ENCODE results near the gene PRND.

GRCh38 chr20:4682682-4683081 lies 39.0 kb upstream of the PRND start:
- TF ChIP-seq CTCF (IDR thresholded peaks at IDR 0.05; ENCODE audit: extremely low read depth in 1 of 2, insufficient read depth in 1 of 2, low read depth in 1 of 2, low read length in 2 of 2) (no peak), POLR2A (IDR thresholded peaks at IDR 0.05; ENCODE audit: low read depth, low read length) (no peak)

Measured in endothelial cell of umbilical vein (primary cell).